ENCODE measurements around the gene DBNDD1.
"Not testable (repeated sequence)": the region's sequence is repeated elsewhere in the genome, so short reads cannot be mapped to it uniquely, and the experiment has no call there.

Gene DBNDD1

GRCh38 chr16:90010676-90011507 is 8.4 kb downstream of the DBNDD1 start:
- no peak for DNase-seq

GRCh38 chr16:90009172-90009899 is 9.9 kb downstream of the DBNDD1 start:
- DNase-seq, result no peak

GRCh38 chr16:90008708-90009145 is 10.5 kb downstream of the DBNDD1 start:
- DNase-seq, result no peak

GRCh38 chr16:90007635-90008234 is 11.5 kb downstream of the DBNDD1 start:
- not testable (repeated sequence) for DNase-seq

GRCh38 chr16:90007015-90007414 is 12.2 kb downstream of the DBNDD1 start:
- no peak for DNase-seq

- DNase-seq, result no peak
Observed at GRCh38 chr16:90005956-90006663, 13.1 kb downstream of the DBNDD1 start.

GRCh38 chr16:90004577-90004976 is 14.7 kb downstream of the DBNDD1 start:
- DNase-seq, result no peak

GRCh38 chr16:90002759-90003158 is 16.5 kb downstream of the DBNDD1 start:
- DNase-seq, result no peak

GRCh38 chr16:90001761-90002503 is 17.3 kb downstream of the DBNDD1 start:
- no peak for DNase-seq

GRCh38 chr16:90000733-90001427 is 18.4 kb downstream of the DBNDD1 start:
- DNase-seq, result no peak

- DNase-seq, result no peak
Observed at GRCh38 chr16:89999831-90000574, 19.3 kb downstream of the DBNDD1 start.

GRCh38 chr16:89996178-89996489 is 23.1 kb downstream of the DBNDD1 start:
- no peak for DNase-seq

- not testable (repeated sequence) for DNase-seq
Observed at GRCh38 chr16:89995475-89996177, 23.6 kb downstream of the DBNDD1 start.

- not testable (repeated sequence) for DNase-seq
Observed at GRCh38 chr16:89994721-89995474, 24.4 kb downstream of the DBNDD1 start.

- DNase-seq, result no peak
Observed at GRCh38 chr16:89994389-89994720, 24.9 kb downstream of the DBNDD1 start.

- DNase-seq, result no peak
Observed at GRCh38 chr16:89993971-89994370, 25.3 kb downstream of the DBNDD1 start.

GRCh38 chr16:89993377-89993776 is 25.9 kb downstream of the DBNDD1 start:
- DNase-seq, result no peak

GRCh38 chr16:89990799-89991198 is 28.5 kb downstream of the DBNDD1 start:
- DNase-seq, result no peak

GRCh38 chr16:89988951-89989350 is 30.3 kb downstream of the DBNDD1 start:
- peak; percentile 58 for DNase-seq

- no peak for DNase-seq
Observed at GRCh38 chr16:89987169-89987568, 32.1 kb downstream of the DBNDD1 start.

Measured in NCI-H2171 (cell line).